ENCODE data around the gene RAPH1.
A peak's percentile ranks its signal among the peaks of the same experiment; 100 is the strongest.

RAPH1 gene

DNA sequence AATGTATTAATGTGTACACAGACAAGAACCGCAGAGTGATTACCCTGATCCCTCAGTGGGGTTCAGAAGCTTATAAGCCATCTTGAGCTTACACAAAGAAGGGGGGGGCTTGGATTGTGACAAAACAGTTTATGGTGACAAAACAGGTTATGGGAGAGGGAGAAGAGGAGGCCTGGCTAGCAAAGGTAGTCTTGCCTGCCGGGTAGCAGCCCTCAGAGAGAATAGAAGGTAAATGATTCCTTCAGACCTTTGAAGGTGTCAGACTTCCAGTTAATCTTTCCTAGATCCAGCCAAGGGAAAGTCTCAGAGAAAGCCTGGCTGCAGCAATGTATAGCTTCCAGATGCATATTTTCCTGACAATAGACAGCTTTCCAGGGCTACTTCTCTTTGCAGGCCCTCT is 44.6 kb upstream of the RAPH1 start:
- TF ChIP-seq, protein P1, sequence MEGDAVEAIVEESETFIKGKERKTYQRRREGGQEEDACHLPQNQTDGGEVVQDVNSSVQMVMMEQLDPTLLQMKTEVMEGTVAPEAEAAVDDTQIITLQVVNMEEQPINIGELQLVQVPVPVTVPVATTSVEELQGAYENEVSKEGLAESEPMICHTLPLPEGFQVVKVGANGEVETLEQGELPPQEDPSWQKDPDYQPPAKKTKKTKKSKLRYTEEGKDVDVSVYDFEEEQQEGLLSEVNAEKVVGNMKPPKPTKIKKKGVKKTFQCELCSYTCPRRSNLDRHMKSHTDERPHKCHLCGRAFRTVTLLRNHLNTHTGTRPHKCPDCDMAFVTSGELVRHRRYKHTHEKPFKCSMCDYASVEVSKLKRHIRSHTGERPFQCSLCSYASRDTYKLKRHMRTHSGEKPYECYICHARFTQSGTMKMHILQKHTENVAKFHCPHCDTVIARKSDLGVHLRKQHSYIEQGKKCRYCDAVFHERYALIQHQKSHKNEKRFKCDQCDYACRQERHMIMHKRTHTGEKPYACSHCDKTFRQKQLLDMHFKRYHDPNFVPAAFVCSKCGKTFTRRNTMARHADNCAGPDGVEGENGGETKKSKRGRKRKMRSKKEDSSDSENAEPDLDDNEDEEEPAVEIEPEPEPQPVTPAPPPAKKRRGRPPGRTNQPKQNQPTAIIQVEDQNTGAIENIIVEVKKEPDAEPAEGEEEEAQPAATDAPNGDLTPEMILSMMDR (conservative IDR thresholded peaks at IDR 0.05) = no peak
- H3K27ac ChIP-seq = peak overlapping the region; percentile 77

- TF ChIP-seq, protein P1 (conservative IDR thresholded peaks at IDR 0.05) = no peak
- peak overlapping the region; percentile 77 for H3K27ac ChIP-seq
Observed at GRCh38 chr2:203578759-203579643, 43.9 kb upstream of the RAPH1 start.

DNA sequence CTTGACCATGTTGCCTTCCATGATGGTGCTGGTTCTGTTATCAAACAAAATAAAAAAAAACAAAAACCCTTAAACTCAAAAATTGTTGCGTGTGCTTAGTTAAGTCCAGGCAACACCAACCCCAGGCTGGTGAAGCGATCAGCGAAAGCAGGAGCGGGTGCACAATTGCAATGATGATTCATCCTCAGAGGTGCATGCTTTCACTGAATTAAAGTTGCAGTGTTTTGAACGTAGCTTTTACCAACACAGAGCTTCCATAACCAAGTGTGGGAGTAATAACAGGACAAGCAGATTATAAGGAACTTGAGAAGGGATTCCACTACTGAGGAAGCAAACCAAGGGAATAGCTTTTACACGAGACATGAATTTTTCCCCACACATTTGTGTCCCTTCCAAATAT is 39.7 kb upstream of the RAPH1 start:
- TF ChIP-seq, protein P1 (conservative IDR thresholded peaks at IDR 0.05) = no peak

GRCh38 chr2:203572316-203572715 is 37.2 kb upstream of the RAPH1 start:
- no peak overlapping the region for H3K27ac ChIP-seq
- TF ChIP-seq, protein P1 (conservative IDR thresholded peaks at IDR 0.05) = no peak

More for the DNA sequence above, 39.7 kb upstream of the RAPH1 start:
- no peak overlapping the region for H3K27ac ChIP-seq

- H3K27ac ChIP-seq = no peak overlapping the region
- TF ChIP-seq, protein P1 (conservative IDR thresholded peaks at IDR 0.05) = no peak
Observed at GRCh38 chr2:203569677-203570316, 34.7 kb upstream of the RAPH1 start.

DNA sequence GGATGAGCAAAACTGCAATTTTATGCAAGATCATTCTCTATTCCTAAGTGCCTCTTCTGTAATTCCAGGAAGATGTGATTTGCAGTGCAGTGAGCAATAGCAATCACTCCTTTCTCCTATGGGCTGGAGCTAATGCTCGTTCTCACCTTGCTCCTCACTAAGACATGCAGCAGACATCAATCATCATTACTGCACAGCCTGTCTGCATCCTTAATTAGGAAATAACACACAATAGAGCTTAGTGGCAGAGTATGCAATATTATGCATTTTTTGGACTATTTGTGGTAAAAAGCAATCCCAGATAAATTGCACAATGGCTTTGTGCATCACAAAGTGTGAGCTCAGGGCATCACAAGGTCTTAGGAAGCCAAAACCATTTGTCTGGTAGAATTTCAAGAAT is 32.6 kb upstream of the RAPH1 start:
- no peak overlapping the region for H3K27ac ChIP-seq
- TF ChIP-seq, protein P1 (conservative IDR thresholded peaks at IDR 0.05) = no peak

- TF ChIP-seq, protein P1 (conservative IDR thresholded peaks at IDR 0.05) = no peak
- no peak overlapping the region for H3K27ac ChIP-seq
Observed at GRCh38 chr2:203566161-203566560, 31.1 kb upstream of the RAPH1 start.
